ENCODE measurements around the gene ZNFX1. TPM values are rescaled to one million over a fixed set of nuclear protein-coding genes. Genes with fewer than 3 reads are reported as not detected.
"Not testable (repeated sequence)": the region's sequence is repeated elsewhere in the genome, so short reads cannot be mapped to it uniquely, and the experiment has no call there.

The ZNFX1 gene
- polyA plus RNA-seq, 2 of the 4 experiments (the other 2 are of a cell fraction), result 6.0 to 11.5 TPM

DNA sequence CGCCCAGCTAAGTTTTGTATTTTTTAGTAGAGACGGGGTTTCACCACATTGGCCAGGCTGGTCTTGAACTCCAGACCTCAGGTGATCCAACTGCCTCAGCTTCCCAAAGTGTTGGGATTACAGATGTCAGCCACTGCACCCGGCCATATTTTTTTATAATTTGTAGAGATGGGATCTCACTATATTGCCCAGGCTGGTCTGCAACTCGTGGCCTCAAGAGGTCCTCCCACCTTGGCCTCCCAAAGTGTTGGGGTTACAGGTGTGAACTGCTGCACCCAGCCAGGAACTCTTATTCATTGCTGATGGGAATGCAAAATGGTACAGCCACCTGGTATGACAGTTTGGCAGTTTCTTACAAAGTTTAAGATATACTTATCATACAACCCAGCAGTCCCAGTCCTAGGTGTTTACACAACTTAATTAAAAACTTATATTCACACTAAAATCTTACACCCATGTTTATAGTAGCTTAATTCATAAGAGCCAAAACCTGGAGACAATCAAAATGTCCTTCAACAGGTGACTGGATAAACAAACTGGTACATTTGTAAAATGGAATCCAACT is 78.0 kb downstream of the ZNFX1 start:
- Histone ChIP-seq H3K9me3 (peaks cover 4% of the 10 kb centered on the region; the same call in 1 of the 3 replicates), H3K27ac (no peak overlapping the region), H3K4me1 (no peaks in the 10 kb centered on the region), H3K4me3 (no peak overlapping the region), H3K4me2 (no peak overlapping the region)
- WGBS (ENCODE audit: missing lambda C conversion rate), result 62% methylated on average over 4 of the region's 4 CpGs
- ChIA-PET CTCF (interaction anchor here (1.2 to 8.0 kb wide), 3 partner anchors 11 to 67 kb away, joined by 3 to 59 read pairs (median 5); no protein-coding TSS in a partner anchor), POLR2A (no interaction called here)
- ATAC-seq, result no peak
- FAIRE-seq, result no peak
- no peak for DNase-seq (ENCODE audit: low read depth in 1 of 2, low spot score in 1 of 2)
- TF ChIP-seq MYC (IDR thresholded peaks at IDR 0.05; ENCODE audit: borderline replicate concordance, low read length), result no peak
- TF ChIP-seq HEYL (CRISPR knock-in tag; IDR thresholded peaks at IDR 0.05), result no peak
- no peak for TF ChIP-seq CHD2 (IDR thresholded peaks at IDR 0.05; ENCODE audit: low read length, partially characterized antibody)
- no peak for TF ChIP-seq FOSL2 (IDR thresholded peaks at IDR 0.05)
- TF ChIP-seq FOSL2 (CRISPR knock-in tag; IDR thresholded peaks at IDR 0.05), result no peak

DNA sequence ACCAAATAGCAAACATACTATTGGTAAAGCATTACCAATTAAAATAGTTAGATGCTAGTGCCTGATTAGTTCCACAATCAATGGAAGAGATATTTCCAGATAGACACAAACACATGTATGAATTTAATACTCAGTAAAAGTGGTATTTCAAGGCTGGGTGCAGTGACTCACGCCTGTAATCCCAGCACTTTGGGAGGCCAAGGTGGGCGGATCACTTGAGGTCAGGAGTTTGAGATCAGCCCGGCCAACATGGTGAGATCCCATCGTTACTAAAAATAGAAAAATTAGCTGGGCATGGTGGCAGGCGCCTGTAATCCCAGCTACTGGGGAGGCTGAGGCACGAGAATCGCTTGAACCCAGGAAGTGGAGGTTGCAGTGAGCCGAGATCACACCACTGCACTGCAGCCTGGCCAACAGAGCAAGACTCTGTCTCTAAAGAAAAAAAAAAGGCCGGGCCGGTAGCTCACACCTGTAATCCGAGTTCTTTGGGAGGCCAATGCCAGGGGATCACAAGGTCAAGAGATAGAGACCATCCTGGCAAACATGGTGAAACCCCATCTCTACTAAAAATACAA is 84.8 kb downstream of the ZNFX1 start:
- CTCF ChIA-PET, result interaction anchor here (0.6 to 3.6 kb wide), 2 partner anchors 24 to 296 kb away, joined by 3 to 21 read pairs; no protein-coding TSS in a partner anchor
- not testable (repeated sequence) for DNase-seq (ENCODE audit: low read depth in 1 of 2, low spot score in 1 of 2)

More for the DNA sequence above, 84.8 kb downstream of the ZNFX1 start:
- 70% methylated on average over 11 of the region's 11 CpGs for WGBS (ENCODE audit: missing lambda C conversion rate)
- H3K9me3 ChIP-seq, ATAC-seq, FAIRE-seq, H3K4me3 ChIP-seq, POLR2A ChIA-PET, H3K4me1 ChIP-seq, H3K4me2 ChIP-seq, H3K27ac ChIP-seq: not testable (repeated sequence)

Small RNAs within 50 kb of the gene (small RNA-seq; reads per million reads assigned to genes)
- gene SNORD12B (16.6 to 519 (median 70.8) reads per million in 6 experiments), gene SNORD12C (13.5 to 1,001 (median 71.4) reads per million in 6 experiments)

Other genes starting within 250 kb of the ZNFX1 start
- gene CSE1L, start 231.7 kb downstream of the ZNFX1 start, polyA plus RNA-seq (2011; rRNA removed), result 125 and 131 TPM in 2 replicates
- 113 to 132 TPM (median 116 TPM) in 3 replicates for gene CSE1L, start 231.7 kb downstream of the ZNFX1 start, polyA plus RNA-seq (2017; fragmentation: RNase III; extraction: RNeasy Plus Mini Kit Qiagen cat#74134 plus additional on column Dnase treatment)
- 74.7 and 76.4 TPM in 2 replicates for gene STAU1, start 89.7 kb downstream of the ZNFX1 start, polyA plus RNA-seq (2011; rRNA removed)
- gene STAU1, start 89.7 kb downstream of the ZNFX1 start, polyA plus RNA-seq (2017; fragmentation: RNase III; extraction: RNeasy Plus Mini Kit Qiagen cat#74134 plus additional on column Dnase treatment), result 59.6 to 64.0 TPM (median 60.8 TPM) in 3 replicates
- 60.2 and 69.3 TPM in 2 replicates for gene DDX27, start 58.6 kb downstream of the ZNFX1 start, polyA plus RNA-seq (2011; rRNA removed)
- gene DDX27, start 58.6 kb downstream of the ZNFX1 start, polyA plus RNA-seq (2017; fragmentation: RNase III; extraction: RNeasy Plus Mini Kit Qiagen cat#74134 plus additional on column Dnase treatment), result 69.3 to 74.2 TPM (median 71.0 TPM) in 3 replicates
- gene KCNB1, start 204.6 kb upstream of the ZNFX1 start, polyA plus RNA-seq (2011; rRNA removed), result 0.28 TPM in 2 replicates
- 0.11 to 0.24 TPM (median 0.12 TPM) in 3 replicates for gene KCNB1, start 204.6 kb upstream of the ZNFX1 start, polyA plus RNA-seq (2017; fragmentation: RNase III; extraction: RNeasy Plus Mini Kit Qiagen cat#74134 plus additional on column Dnase treatment)